Nephron progenitor cell (in vitro differentiated cells): ENCODE measurements around the gene HRC.

Source experiments
- DNase-seq: peaks from one replicate; pipeline ENCODE4 v3.0.0; 2021
- H3K27ac Mint-ChIP-seq: 2 replicates; pipeline ENCODE4 v1.8.0; 2021; ENCODE audit warnings: mild to moderate bottlenecking, moderate library complexity, mixed read lengths
- H3K27me3 Mint-ChIP-seq: 2 replicates; pipeline ENCODE4 v1.8.0; 2021; ENCODE audit warnings: mild to moderate bottlenecking, low read depth, mixed read lengths; ENCODE audit not compliant: poor library complexity
- H3K36me3 Mint-ChIP-seq: 2 replicates; pipeline ENCODE4 v1.8.0; 2021; ENCODE audit warnings: low read depth, mixed read lengths
- H3K4me1 Mint-ChIP-seq: 2 replicates; pipeline ENCODE4 v1.8.0; 2021; ENCODE audit warnings: mixed read lengths
- H3K4me3 Mint-ChIP-seq: 2 replicates; pipeline ENCODE4 v1.8.0; 2021; ENCODE audit warnings: mild to moderate bottlenecking, moderate library complexity, mixed read lengths
- H3K9me3 Mint-ChIP-seq: 2 replicates; pipeline ENCODE4 v1.8.0; 2021; ENCODE audit warnings: mild to moderate bottlenecking, moderate library complexity, mixed read lengths
- CTCF ChIP-seq: fragments of 200-600 bp; sonication (generic); IDR thresholded peaks from 2 replicates; pipeline ENCODE4 v1.5.0; 2021; ENCODE audit warnings: antibody characterized with exemption

The HRC gene

GRCh38 chr19:49165111-49165750 lies 10.0 kb upstream of the HRC start:
- TF ChIP-seq CTCF = no peak
- H3K4me3 Mint-ChIP-seq = no peak overlapping the region
- peaks cover 13% of the 10 kb centered on the region for H3K27me3 Mint-ChIP-seq
- peaks cover 5% of the 10 kb centered on the region for H3K36me3 Mint-ChIP-seq
- DNase-seq = no peak
- H3K4me1 Mint-ChIP-seq = peaks cover 35% of the 10 kb centered on the region
- no peak overlapping the region for H3K27ac Mint-ChIP-seq
- H3K9me3 Mint-ChIP-seq = no peaks in the 10 kb centered on the region

GRCh38 chr19:49161987-49162386 lies 6.8 kb upstream of the HRC start:
- no peak overlapping the region for H3K4me3 Mint-ChIP-seq
- H3K4me1 Mint-ChIP-seq = peaks cover 49% of the 10 kb centered on the region
- H3K27ac Mint-ChIP-seq = no peak overlapping the region
- H3K36me3 Mint-ChIP-seq = peaks cover 5% of the 10 kb centered on the region
- DNase-seq = no peak
- no peaks in the 10 kb centered on the region for H3K9me3 Mint-ChIP-seq
- H3K27me3 Mint-ChIP-seq = peaks cover 12% of the 10 kb centered on the region
- no peak for TF ChIP-seq CTCF

- peak overlapping the region; percentile 1 for H3K4me3 Mint-ChIP-seq
- peak overlapping the region; percentile 29 for H3K27ac Mint-ChIP-seq
- DNase-seq = no peak
- H3K27me3 Mint-ChIP-seq = peaks cover 7% of the 10 kb centered on the region
- peaks cover 5% of the 10 kb centered on the region for H3K36me3 Mint-ChIP-seq
- H3K4me1 Mint-ChIP-seq = peaks cover 55% of the 10 kb centered on the region
- no peak for TF ChIP-seq CTCF
- H3K9me3 Mint-ChIP-seq = no peaks in the 10 kb centered on the region
Observed at GRCh38 chr19:49160450-49161189, 5.4 kb upstream of the HRC start.

- Mint-ChIP-seq H3K36me3 (peaks cover 17% of the 10 kb centered on the region), H3K27ac (no peak within 1 kb of the TSS), H3K9me3 (peaks cover 16% of the 10 kb centered on the region), H3K4me3 (peak within 1 kb of the TSS; percentile 87), H3K4me1 (peaks cover 76% of the 10 kb centered on the region), H3K27me3 (peaks cover 18% of the 10 kb centered on the region)
- DNase-seq = peak; percentile 97
- no peak for TF ChIP-seq CTCF
Observed at GRCh38 chr19:49157445-49158224, 2.4 kb upstream of the HRC start, which contains the start of gene TRPM4. TRPM4 (plus strand) TSS chr19:49157792; CDS start chr19:49157867, 75 bp downstream.

GRCh38 chr19:49155820-49156346 lies 687 bp upstream of the HRC start:
- H3K9me3 Mint-ChIP-seq = peaks cover 20% of the 10 kb centered on the region
- H3K27me3 Mint-ChIP-seq = peaks cover 30% of the 10 kb centered on the region
- peaks cover 14% of the 10 kb centered on the region for H3K36me3 Mint-ChIP-seq
- H3K27ac Mint-ChIP-seq = peak overlapping the region; percentile 97
- H3K4me3 Mint-ChIP-seq = peak overlapping the region; percentile 75
- TF ChIP-seq CTCF = no peak
- H3K4me1 Mint-ChIP-seq = peaks cover 79% of the 10 kb centered on the region
- peak; percentile 47 for DNase-seq
